Pancreas (tissue), 10 donors: ENCODE results near the gene INAVA. TPM values are rescaled to one million over a fixed set of nuclear protein-coding genes. Genes with fewer than 3 reads are reported as not detected.

Experiments
- ATAC-seq, 4 donors: fragments of 200-7000 bp; cut with Tn5 transposase; one replicate each; pipeline versions ENCODE4 v1.8.0 to v1.9.1; 2020; ENCODE audit warnings: mild to moderate bottlenecking in 4 of 4, moderate library complexity in 4 of 4
- DNase-seq, 6 donors: peaks; one replicate each; pipeline ENCODE4 v3.0.0-alpha.2; 2020
- FAIRE-seq: peaks from 2 replicates; lab custom pipeline; 2012; peaks lifted over from hg19 to GRCh38; lab: Jason Lieb, UNC
- H3K27ac ChIP-seq, 4 donors: fragments of 200-600 bp; sonication (generic); 1 replicate in 3 of 4; 2 replicates in 1 of 4; pipeline versions ENCODE4 v1.5.0 to v1.8.0; 2020
- H3K27me3 ChIP-seq, 4 donors: fragments of 200-600 bp; one replicate each; pipeline ENCODE4 v1.8.0; 2021
- H3K36me3 ChIP-seq, 3 donors: fragments of 200-600 bp; sonication (generic) in 1 of 3; one replicate each; pipeline versions ENCODE4 v1.5.0 to v1.8.0; 2020 to 2021
- H3K4me1 ChIP-seq, 3 donors: fragments of 200-600 bp; one replicate each; pipeline ENCODE4 v1.8.0; 2021
- H3K4me3 ChIP-seq, 4 donors: fragments of 200-600 bp; sonication (generic) in 2 of 4; one replicate each; pipeline versions ENCODE4 v1.5.0 to v1.8.0; 2020 to 2021
- H3K9me3 ChIP-seq, 4 donors: fragments of 200-600 bp; one replicate each; pipeline ENCODE4 v1.8.0; 2021
- WGBS, 2 donors: extraction: QIAGEN DNeasy Blood & Tissue Kit; methylation state at CpG; one replicate each; pipeline ENCODE4 v1.1.7; 2013; 5-methylcytosine and 5-hydroxymethylcytosine counted together
- intact Hi-C, 3 donors: fragments of 100-400 bp; cut with DNase I; formaldehyde crosslinking; loops; one replicate each; pipeline versions ENCODE4 v1.11.1 to v1.14.2; 2022
- polyA plus RNA-seq, 2 donors: library from polyadenylated mRNA; stranded (reverse); fragments of 200-250 nt; gene quantifications; one replicate each; pipeline ENCODE4 v1.2.3, GENCODE V29; 2013
- total RNA-seq, 6 donors: library from RNA; stranded (reverse); fragmentation: NEBNext Ultra II Directional in 4 of 6; extraction: Animal tissue kit (Norgen Biotek cat#: 25700) in 4 of 6; gene quantifications; one replicate each; pipeline versions ENCODE4 v1.2.1 to v1.2.4, GENCODE V29; 2021 to 2023
- TF ChIP-seq, protein P1 (sequence below), 4 donors: fragments of 200-600 bp; sonication (generic) in 3 of 4; IDR thresholded peaks; one replicate each; pipeline versions ENCODE4 v1.5.0 to v1.8.0; 2021; ENCODE audit warnings: antibody characterized with exemption in 4 of 4
- donor health status: healthy with polysubstance abuse.
- donor health status: DM: no; HTN: no; CAD: no; lungs with moderate emphysema.
- donor health status: DM: no; HTN: no; CAD: no.
- donor health status: control.
- donor health status: control.
- donor health status: Bipolar disorder and iron deficiency.
- donor health status: DM: yes; HTN: yes; CAD: no.
- donor health status: DM: no; HTN: no; CAD: no.
- donor health status: DM: no; HTN: no; CAD: no.
- donor health status: DM: yes; HTN: yes; CAD: no.

The INAVA gene
- total and polyA plus RNA-seq, 8 donors: 5.0 to 26.6 (median 13.8) TPM

DNA sequence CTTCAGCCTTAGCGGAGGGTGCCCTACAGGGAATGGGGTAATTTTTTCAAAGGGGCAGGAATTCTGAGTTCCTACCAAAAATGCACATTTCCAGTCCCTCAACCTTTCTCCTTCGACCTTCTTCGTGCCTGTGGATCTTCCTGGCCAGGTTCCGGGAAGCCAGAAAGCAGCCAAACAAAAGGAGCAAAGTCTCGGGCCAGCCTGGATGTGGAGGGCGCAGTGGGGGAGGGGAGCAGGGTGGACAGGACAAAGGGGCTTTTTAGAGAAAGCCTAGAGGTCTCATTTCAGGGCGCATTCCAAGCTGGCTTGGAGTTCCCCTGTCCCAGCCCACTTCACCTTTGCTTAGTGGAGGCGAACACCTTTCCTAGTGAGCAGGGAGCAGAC, 2.9 kb upstream of the INAVA start:
- Histone ChIP-seq H3K27ac (peak overlapping the region in 3 of 4 donors; percentile 67 to 72 (median 69)), H3K4me3 (peak overlapping the region in 3 of 4 donors; percentile 33 to 66 (median 51)), H3K9me3 (no peaks in the 10 kb centered on the region), H3K4me1 (no peaks in the 10 kb centered on the region), H3K36me3 (no peaks in the 10 kb centered on the region), H3K27me3 (no peaks in the 10 kb centered on the region)
- 26 to 29% methylated on average over 7 to 8 of the region's 8 CpGs for WGBS, 2 donors
- peak in 1 of 6 donors; percentile 29 for DNase-seq
- intact Hi-C loops: loop anchor here in 1 of 3 donors (10.0 kb wide), 1 partner anchor 153 kb away; no protein-coding TSS in a partner anchor
- TF ChIP-seq, protein P1, sequence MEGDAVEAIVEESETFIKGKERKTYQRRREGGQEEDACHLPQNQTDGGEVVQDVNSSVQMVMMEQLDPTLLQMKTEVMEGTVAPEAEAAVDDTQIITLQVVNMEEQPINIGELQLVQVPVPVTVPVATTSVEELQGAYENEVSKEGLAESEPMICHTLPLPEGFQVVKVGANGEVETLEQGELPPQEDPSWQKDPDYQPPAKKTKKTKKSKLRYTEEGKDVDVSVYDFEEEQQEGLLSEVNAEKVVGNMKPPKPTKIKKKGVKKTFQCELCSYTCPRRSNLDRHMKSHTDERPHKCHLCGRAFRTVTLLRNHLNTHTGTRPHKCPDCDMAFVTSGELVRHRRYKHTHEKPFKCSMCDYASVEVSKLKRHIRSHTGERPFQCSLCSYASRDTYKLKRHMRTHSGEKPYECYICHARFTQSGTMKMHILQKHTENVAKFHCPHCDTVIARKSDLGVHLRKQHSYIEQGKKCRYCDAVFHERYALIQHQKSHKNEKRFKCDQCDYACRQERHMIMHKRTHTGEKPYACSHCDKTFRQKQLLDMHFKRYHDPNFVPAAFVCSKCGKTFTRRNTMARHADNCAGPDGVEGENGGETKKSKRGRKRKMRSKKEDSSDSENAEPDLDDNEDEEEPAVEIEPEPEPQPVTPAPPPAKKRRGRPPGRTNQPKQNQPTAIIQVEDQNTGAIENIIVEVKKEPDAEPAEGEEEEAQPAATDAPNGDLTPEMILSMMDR (IDR thresholded peaks at IDR 0.05): no peak
- no peak for FAIRE-seq
- ATAC-seq: peak in 1 of 4 donors; percentile 2

DNA sequence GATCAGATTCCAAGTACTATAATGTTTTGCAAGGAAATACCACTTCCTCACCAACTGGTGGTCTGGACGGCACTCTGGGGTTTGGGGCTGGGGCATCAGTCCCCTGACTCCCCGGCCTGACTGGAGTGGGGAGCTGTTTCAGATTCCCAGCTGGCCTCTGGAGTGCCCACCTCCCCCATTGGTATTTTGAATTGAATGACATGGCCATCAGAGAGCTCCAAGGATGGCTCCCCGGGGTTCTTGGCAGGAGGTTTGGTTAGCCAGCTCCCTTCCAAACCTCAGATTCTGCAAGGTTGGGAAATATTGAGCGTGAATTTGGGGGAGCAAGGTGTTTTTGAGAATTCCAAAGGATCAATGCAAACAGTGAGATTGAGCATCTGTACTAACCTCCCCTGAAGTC, 2.2 kb upstream of the INAVA start:
- FAIRE-seq (no peak), DNase-seq (no peak), ATAC-seq (no peak)
- intact Hi-C loops: loop anchor here in 1 of 3 donors (10.0 kb wide), 1 partner anchor 152 kb away; no protein-coding TSS in a partner anchor
- Histone ChIP-seq H3K27ac (peak overlapping the region in 1 of 4 donors; percentile 72), H3K4me3 (no peak overlapping the region), H3K27me3 (no peaks in the 10 kb centered on the region), H3K36me3 (no peaks in the 10 kb centered on the region), H3K9me3 (no peaks in the 10 kb centered on the region), H3K4me1 (peaks cover 0 to 4% (median 4%) of the 10 kb centered on the region in 3 donors)
- WGBS, 2 donors: 76 to 80% methylated on average over 4 of the region's 4 CpGs
- TF ChIP-seq, protein P1 (IDR thresholded peaks at IDR 0.05): no peak

DNA sequence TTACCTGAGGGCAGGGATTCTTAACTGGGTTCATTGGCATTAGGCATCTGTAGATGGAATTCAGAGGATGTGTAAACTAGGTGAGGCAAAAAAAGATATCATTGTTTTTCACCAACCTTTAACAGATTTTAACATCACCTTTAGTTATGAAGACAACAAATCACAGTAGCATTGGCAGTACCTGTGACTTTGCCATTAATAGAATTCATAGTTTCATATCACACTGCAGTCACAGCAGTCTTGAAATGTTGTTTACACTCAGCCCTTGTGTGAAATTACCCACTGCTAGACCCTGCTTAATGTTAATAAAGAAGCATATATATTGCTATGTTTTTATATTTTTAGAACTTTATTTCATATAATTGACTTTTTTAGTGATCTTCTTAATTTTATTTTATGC, 1.7 kb upstream of the INAVA start:
- DNase-seq (no peak), FAIRE-seq (no peak), ATAC-seq (no peak)
- H3K36me3 ChIP-seq: no peaks in the 10 kb centered on the region
- intact Hi-C loops: loop anchor here in 1 of 3 donors (10.0 kb wide), 1 partner anchor 152 kb away; no protein-coding TSS in a partner anchor
- TF ChIP-seq, protein P1 (IDR thresholded peaks at IDR 0.05): no peak
- peak overlapping the region in 2 of 4 donors; percentile 15 to 72 for H3K27ac ChIP-seq
- no peaks in the 10 kb centered on the region for H3K9me3 ChIP-seq
- H3K27me3 ChIP-seq: no peaks in the 10 kb centered on the region
- H3K4me3 ChIP-seq: no peak overlapping the region
- peaks cover 0 to 4% (median 4%) of the 10 kb centered on the region in 3 donors for H3K4me1 ChIP-seq

DNA sequence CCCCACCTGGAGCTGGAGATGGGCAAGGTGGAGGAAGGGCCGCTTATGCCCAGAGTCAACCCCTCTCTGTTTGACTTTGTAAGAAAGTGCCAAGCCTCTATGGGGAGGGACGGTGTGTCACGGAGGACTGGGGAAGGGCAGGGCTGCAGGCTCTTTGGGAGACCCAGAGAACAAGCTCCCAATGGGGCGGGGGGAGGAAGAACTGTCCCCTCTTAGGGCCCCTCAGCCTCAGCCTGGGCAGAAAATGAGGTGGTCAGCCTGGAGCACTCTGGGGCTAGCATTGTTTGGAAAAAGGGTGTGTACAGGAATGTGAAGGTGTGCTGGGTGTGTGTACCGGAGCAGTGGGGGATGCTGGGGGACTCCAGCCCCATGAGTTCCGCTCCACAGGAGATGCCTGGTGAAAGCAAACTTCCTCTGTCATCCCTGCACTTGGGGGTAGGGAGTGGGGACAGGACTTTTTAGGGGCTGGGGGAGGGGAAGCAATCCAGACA, 1.2 kb upstream of the INAVA start:
- H3K27ac ChIP-seq: peak overlapping the region in 2 of 4 donors; percentile 15 to 90

More for the DNA sequence above, 1.2 kb upstream of the INAVA start:
- no peak overlapping the region for H3K4me3 ChIP-seq
- WGBS, 2 donors: 62 to 67% methylated on average over 6 of the region's 6 CpGs
- ATAC-seq (no peak), DNase-seq (no peak), FAIRE-seq (no peak)
- peaks cover 0 to 4% (median 4%) of the 10 kb centered on the region in 3 donors for H3K4me1 ChIP-seq
- no peaks in the 10 kb centered on the region for H3K27me3 ChIP-seq
- TF ChIP-seq, protein P1 (IDR thresholded peaks at IDR 0.05): no peak
- no peaks in the 10 kb centered on the region for H3K36me3 ChIP-seq
- intact Hi-C loops: loop anchor here in 1 of 3 donors (10.0 kb wide), 1 partner anchor 151 kb away; no protein-coding TSS in a partner anchor
- no peaks in the 10 kb centered on the region for H3K9me3 ChIP-seq
